Activated naive CD8-positive, alpha-beta T cell treated with anti-CD3 and anti-CD28 coated beads for 36 hours (primary cell): Measurements from ENCODE around the gene MLF2. TPM values are rescaled to one million over a fixed set of nuclear protein-coding genes. Genes with fewer than 3 reads are reported as not detected.

ENCODE experiments used
- DNase-seq: peaks from one replicate; pipeline ENCODE4 v3.0.0; 2021
- H3K27ac Mint-ChIP-seq: one replicate; pipeline ENCODE4 v1.8.0; 2022; ENCODE audit warnings: mild to moderate bottlenecking, moderate library complexity, mixed read lengths
- H3K27me3 Mint-ChIP-seq: one replicate; pipeline ENCODE4 v1.8.0; 2022; ENCODE audit warnings: mild to moderate bottlenecking, mixed read lengths
- H3K36me3 Mint-ChIP-seq: one replicate; pipeline ENCODE4 v1.8.0; 2021; ENCODE audit warnings: mild to moderate bottlenecking, mixed read lengths
- H3K4me1 Mint-ChIP-seq: one replicate; pipeline ENCODE4 v1.8.0; 2021; ENCODE audit warnings: mixed read lengths
- H3K4me3 Mint-ChIP-seq: one replicate; pipeline ENCODE4 v1.8.0; 2022; ENCODE audit warnings: mild to moderate bottlenecking, moderate library complexity, mixed read lengths
- H3K9me3 Mint-ChIP-seq: one replicate; pipeline ENCODE4 v1.8.0; 2022; ENCODE audit warnings: mixed read lengths
- total RNA-seq, 2 experiments: library from RNA; stranded (reverse); gene quantifications; one replicate each; pipeline ENCODE4 v1.2.3, GENCODE V29; 2021

Gene MLF2
- total RNA-seq, 2 experiments from 2014 or later, result 134 to 141 TPM

DNA sequence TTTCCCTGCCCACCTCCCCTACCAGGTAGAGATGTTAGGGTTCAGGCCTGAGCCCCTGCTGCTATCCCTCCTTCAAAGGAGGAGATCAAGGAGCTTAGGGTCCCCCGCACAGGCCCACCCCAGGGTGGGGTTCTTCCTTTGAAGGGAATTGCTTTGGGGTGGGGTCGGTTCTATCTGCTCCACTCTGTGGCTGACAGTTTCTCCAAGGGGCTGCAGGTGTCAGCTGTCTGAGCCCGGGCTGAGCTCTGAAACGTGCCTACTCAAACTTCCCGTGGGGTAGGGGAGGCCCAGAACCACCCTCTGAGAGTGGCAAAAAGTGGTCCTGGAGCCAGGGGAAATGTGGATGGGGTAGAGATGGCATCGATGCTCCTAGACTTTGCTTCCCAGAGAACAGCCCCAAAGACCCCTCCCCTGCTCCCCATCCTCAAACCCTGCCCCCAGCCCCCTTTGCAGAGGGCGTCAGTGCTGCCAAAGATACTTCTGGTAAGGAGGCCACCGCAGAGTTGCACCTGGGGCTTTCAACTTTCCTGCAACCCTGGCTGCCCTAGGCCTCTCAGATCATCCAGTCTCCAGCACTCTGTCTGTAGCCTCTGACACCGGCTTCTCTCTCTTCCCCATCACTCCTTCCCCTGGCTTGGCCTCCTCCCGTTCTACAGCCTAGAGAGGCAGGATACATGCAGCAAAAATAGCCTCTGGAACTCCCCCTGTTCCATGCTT lies 30.1 kb upstream of the MLF2 start:
- no peak for DNase-seq
- Mint-ChIP-seq H3K36me3 (peaks cover 7% of the 10 kb centered on the region), H3K4me3 (no peak overlapping the region), H3K27ac (no peak overlapping the region), H3K27me3 (peaks cover 8% of the 10 kb centered on the region), H3K4me1 (peaks cover 63% of the 10 kb centered on the region), H3K9me3 (no peaks in the 10 kb centered on the region)

- Mint-ChIP-seq H3K36me3 (peaks cover 16% of the 10 kb centered on the region), H3K9me3 (no peaks in the 10 kb centered on the region), H3K27me3 (peaks cover 17% of the 10 kb centered on the region), H3K27ac (no peak overlapping the region), H3K4me3 (peak overlapping the region; percentile 44), H3K4me1 (peaks cover 69% of the 10 kb centered on the region)
- DNase-seq, result no peak
These were observed 29.2 kb upstream of the MLF2 start for GRCh38 chr12:6782119-6782518.

- peaks cover 28% of the 10 kb centered on the region for H3K27me3 Mint-ChIP-seq
- H3K4me1 Mint-ChIP-seq, result peaks cover 72% of the 10 kb centered on the region
- peaks cover 29% of the 10 kb centered on the region for H3K36me3 Mint-ChIP-seq
- H3K4me3 Mint-ChIP-seq, result peak overlapping the region; percentile 64
- H3K27ac Mint-ChIP-seq, result peak overlapping the region; percentile 80
- H3K9me3 Mint-ChIP-seq, result no peaks in the 10 kb centered on the region
- DNase-seq, result peak; percentile 52
These were observed 27.6 kb upstream of the MLF2 start for GRCh38 chr12:6780573-6780972.

- H3K9me3 Mint-ChIP-seq, result no peaks in the 10 kb centered on the region
- peak overlapping the region; percentile 11 for H3K4me3 Mint-ChIP-seq
- peaks cover 79% of the 10 kb centered on the region for H3K4me1 Mint-ChIP-seq
- peaks cover 36% of the 10 kb centered on the region for H3K36me3 Mint-ChIP-seq
- H3K27ac Mint-ChIP-seq, result peak overlapping the region; percentile 80
- no peak for DNase-seq
- peaks cover 30% of the 10 kb centered on the region for H3K27me3 Mint-ChIP-seq
These were observed 26.9 kb upstream of the MLF2 start for GRCh38 chr12:6779708-6780432.

- H3K4me3 Mint-ChIP-seq, result peak overlapping the region; percentile 79
- peaks cover 79% of the 10 kb centered on the region for H3K4me1 Mint-ChIP-seq
- peak overlapping the region; percentile 80 for H3K27ac Mint-ChIP-seq
- peak; percentile 87 for DNase-seq
- peaks cover 39% of the 10 kb centered on the region for H3K27me3 Mint-ChIP-seq
- peaks cover 45% of the 10 kb centered on the region for H3K36me3 Mint-ChIP-seq
- no peaks in the 10 kb centered on the region for H3K9me3 Mint-ChIP-seq
These were observed 25.9 kb upstream of the MLF2 start for GRCh38 chr12:6778574-6779550.

DNA sequence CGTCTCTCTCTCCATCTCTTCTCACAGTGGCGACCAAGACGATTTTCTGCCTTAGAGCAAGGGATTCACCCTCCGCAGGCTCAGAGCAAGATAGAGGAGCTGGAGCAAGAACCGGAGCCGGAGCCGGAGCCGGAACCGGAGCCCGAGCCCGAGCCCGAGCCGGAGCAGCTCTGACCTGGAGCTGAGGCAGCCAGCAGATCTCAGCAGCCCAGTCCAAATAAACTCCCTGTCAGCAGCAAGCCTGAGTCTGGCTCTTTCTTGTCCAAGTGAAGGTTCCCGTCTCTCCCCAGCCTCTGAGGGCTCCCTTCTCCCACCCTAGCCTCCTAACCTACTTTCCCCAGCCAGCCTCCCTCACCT lies 25.3 kb upstream of the MLF2 start:
- Mint-ChIP-seq H3K4me3 (peak overlapping the region; percentile 79), H3K27me3 (peaks cover 41% of the 10 kb centered on the region), H3K9me3 (no peaks in the 10 kb centered on the region), H3K27ac (peak overlapping the region; percentile 80), H3K36me3 (peaks cover 48% of the 10 kb centered on the region), H3K4me1 (peaks cover 77% of the 10 kb centered on the region)
- no peak for DNase-seq

- Mint-ChIP-seq H3K4me1 (peaks cover 80% of the 10 kb centered on the region), H3K36me3 (peaks cover 49% of the 10 kb centered on the region), H3K4me3 (peak overlapping the region; percentile 79)
These were observed 24.4 kb upstream of the MLF2 start for GRCh38 chr12:6777386-6777785.

GRCh38 chr12:6775185-6776174 lies 22.5 kb upstream of the MLF2 start:
- Mint-ChIP-seq H3K27me3 (peaks cover 49% of the 10 kb centered on the region), H3K36me3 (peaks cover 50% of the 10 kb centered on the region), H3K27ac (peak overlapping the region; percentile 97), H3K4me1 (peaks cover 85% of the 10 kb centered on the region), H3K4me3 (peak overlapping the region; percentile 91), H3K9me3 (no peaks in the 10 kb centered on the region)
- DNase-seq, result no peak

More at GRCh38 chr12:6777386-6777785, 24.4 kb upstream of the MLF2 start:
- no peak for DNase-seq
- Mint-ChIP-seq H3K9me3 (no peaks in the 10 kb centered on the region), H3K27ac (no peak overlapping the region), H3K27me3 (peaks cover 43% of the 10 kb centered on the region)

- Mint-ChIP-seq H3K9me3 (no peaks in the 10 kb centered on the region), H3K4me3 (peak overlapping the region; percentile 91), H3K27me3 (peaks cover 58% of the 10 kb centered on the region), H3K4me1 (peaks cover 76% of the 10 kb centered on the region), H3K36me3 (peaks cover 53% of the 10 kb centered on the region), H3K27ac (peak overlapping the region; percentile 97)
- peak; percentile 57 for DNase-seq
These were observed 21.6 kb upstream of the MLF2 start for GRCh38 chr12:6774499-6775062.

- DNase-seq, result peak; percentile 80
These were observed 20.8 kb upstream of the MLF2 start for GRCh38 chr12:6773590-6774351.

GRCh38 chr12:6772726-6773589 lies 20.0 kb upstream of the MLF2 start:
- Mint-ChIP-seq H3K4me1 (peaks cover 66% of the 10 kb centered on the region), H3K36me3 (peaks cover 46% of the 10 kb centered on the region), H3K27ac (peak overlapping the region; percentile 86), H3K9me3 (no peaks in the 10 kb centered on the region), H3K4me3 (peak overlapping the region; percentile 91), H3K27me3 (peaks cover 65% of the 10 kb centered on the region)
- DNase-seq, result no peak

More at GRCh38 chr12:6773590-6774351, 20.8 kb upstream of the MLF2 start:
- peak overlapping the region; percentile 91 for H3K4me3 Mint-ChIP-seq
- peaks cover 70% of the 10 kb centered on the region for H3K4me1 Mint-ChIP-seq
- H3K9me3 Mint-ChIP-seq, result no peaks in the 10 kb centered on the region
- H3K27ac Mint-ChIP-seq, result peak overlapping the region; percentile 97
- peaks cover 53% of the 10 kb centered on the region for H3K36me3 Mint-ChIP-seq
- H3K27me3 Mint-ChIP-seq, result peaks cover 65% of the 10 kb centered on the region

DNA sequence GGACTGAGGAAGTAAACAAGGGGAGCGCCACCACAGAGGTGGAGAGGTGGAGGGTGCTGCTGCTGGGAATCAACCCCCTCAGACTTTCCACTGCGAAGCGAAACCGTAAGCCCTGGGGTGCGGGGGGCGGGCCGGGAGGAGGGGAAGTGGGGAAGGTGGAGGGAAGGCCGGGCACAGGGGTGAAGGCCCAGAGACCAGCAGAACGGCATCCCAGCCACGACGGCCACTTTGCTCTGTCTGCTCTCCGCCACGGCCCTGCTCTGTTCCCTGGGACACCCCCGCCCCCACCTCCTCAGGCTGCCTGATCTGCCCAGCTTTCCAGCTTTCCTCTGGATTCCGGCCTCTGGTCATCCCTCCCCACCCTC lies 19.4 kb upstream of the MLF2 start, which contains the start of gene LAG3:
Gene LAG3, plus strand, starts transcription at position 190 of the 365 bp plus-strand sequence. CDS start 333 bp downstream, outside the sequence.
- Mint-ChIP-seq H3K27ac (peak within 1 kb of the TSS; percentile 86), H3K4me3 (peak within 1 kb of the TSS; percentile 91), H3K4me1 (peaks cover 64% of the 10 kb centered on the region), H3K27me3 (peaks cover 65% of the 10 kb centered on the region), H3K9me3 (no peaks in the 10 kb centered on the region), H3K36me3 (peaks cover 42% of the 10 kb centered on the region)
- peak; percentile 77 for DNase-seq
